Right renal cortex interstitium (tissue), 3 donors: Measurements from ENCODE around the gene PRKAG2. TPM values are rescaled to one million over a fixed set of nuclear protein-coding genes. Genes with fewer than 3 reads are reported as not detected.

Experiments used
- DNase-seq, 3 donors: peaks; one replicate each; pipeline ENCODE4 v3.0.0-alpha.2; 2013; ENCODE audit warnings: low read depth in 3 of 3, low spot score in 2 of 3
- polyA plus RNA-seq, 3 donors: library from polyadenylated mRNA; unstranded; fragments of 120-200 nt; gene quantifications; one replicate each; pipeline ENCODE4 v1.2.1, GENCODE V29; 2013; ENCODE audit not compliant: insufficient read length in 3 of 3

Gene PRKAG2
- polyA plus RNA-seq, 3 donors = 29.7 to 30.4 (median 30.0) TPM

GRCh38 chr7:151867912-151868311 is 9.0 kb downstream of the PRKAG2 start:
- DNase-seq = no peak

GRCh38 chr7:151866761-151867655 is 9.9 kb downstream of the PRKAG2 start:
- no peak for DNase-seq

- DNase-seq = no peak
Observed at GRCh38 chr7:151866028-151866427, 10.9 kb downstream of the PRKAG2 start.

GRCh38 chr7:151865070-151865670 is 11.7 kb downstream of the PRKAG2 start:
- DNase-seq = no peak

- DNase-seq = no peak
Observed at GRCh38 chr7:151864561-151864960, 12.4 kb downstream of the PRKAG2 start.

- no peak for DNase-seq
Observed at GRCh38 chr7:151864081-151864480, 12.8 kb downstream of the PRKAG2 start.

- DNase-seq = no peak
Observed at GRCh38 chr7:151863386-151864079, 13.4 kb downstream of the PRKAG2 start.

GRCh38 chr7:151862606-151863381 is 14.1 kb downstream of the PRKAG2 start:
- no peak for DNase-seq

- no peak for DNase-seq
Observed at GRCh38 chr7:151861881-151862280, 15.0 kb downstream of the PRKAG2 start.

- no peak for DNase-seq
Observed at GRCh38 chr7:151860771-151861170, 16.1 kb downstream of the PRKAG2 start.

- no peak for DNase-seq
Observed at GRCh38 chr7:151859948-151860685, 16.8 kb downstream of the PRKAG2 start.

- DNase-seq = no peak
Observed at GRCh38 chr7:151859111-151859947, 17.6 kb downstream of the PRKAG2 start.

- no peak for DNase-seq
Observed at GRCh38 chr7:151858456-151858855, 18.5 kb downstream of the PRKAG2 start.

- DNase-seq = no peak
Observed at GRCh38 chr7:151857866-151858450, 19.0 kb downstream of the PRKAG2 start.

GRCh38 chr7:151857412-151857811 is 19.5 kb downstream of the PRKAG2 start:
- no peak for DNase-seq

GRCh38 chr7:151856516-151856915 is 20.4 kb downstream of the PRKAG2 start:
- no peak for DNase-seq

- no peak for DNase-seq
Observed at GRCh38 chr7:151856098-151856497, 20.8 kb downstream of the PRKAG2 start.

- no peak for DNase-seq
Observed at GRCh38 chr7:151854720-151855071, 22.2 kb downstream of the PRKAG2 start.
